ENCODE results near the gene FAM32A. TPM values are rescaled to one million over a fixed set of nuclear protein-coding genes. Genes with fewer than 3 reads are reported as not detected.

Gene FAM32A
- total and polyA plus RNA-seq, 2 of the 8 experiments (the other 6 are each of a cell fraction or from before 2014, with no cell fraction given) = 75.6 to 105 TPM

DNA sequence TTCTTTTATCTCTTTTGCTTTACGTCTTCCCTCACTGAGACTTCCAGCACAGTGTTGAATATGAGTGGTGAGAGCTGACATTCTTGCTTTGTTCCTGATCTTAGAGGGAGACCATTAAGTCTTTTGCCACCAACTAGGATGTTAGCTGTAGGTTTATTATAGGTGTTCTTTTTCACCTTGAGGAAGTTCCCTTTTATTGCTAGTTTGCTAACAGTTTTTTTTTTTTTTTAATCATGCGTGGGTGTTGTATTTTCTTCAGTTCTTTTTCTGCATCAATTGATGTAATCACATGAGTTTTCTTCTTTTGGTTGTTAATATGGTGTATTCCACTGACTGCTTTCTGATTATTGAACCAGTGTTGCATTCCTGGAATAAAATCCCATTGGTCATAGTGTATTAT lies 33.6 kb downstream of the FAM32A start:
- H4K20me1 ChIP-seq (replicated peaks in 1 of 2; ENCODE audit: control insufficient read depth in 1 of 2, insufficient read depth in 2 of 2, low read length in 2 of 2) = peaks cover 0 to 3% of the 10 kb centered on the region in 2 experiments
- H3K9ac ChIP-seq (replicated peaks in 1 of 4; ENCODE audit: extremely low read depth in 1 of 4, low read depth in 3 of 4, low read length in 3 of 4) = no peak overlapping the region
- no peak overlapping the region for H2BK12ac ChIP-seq (ENCODE audit: low read depth, low read length)
- peaks cover 0 to 5% (median 0%) of the 10 kb centered on the region in 4 experiments; a peak in 2 of 8 replicates for H3K36me3 ChIP-seq (ENCODE audit: control insufficient read depth in 2 of 4, insufficient read depth in 4 of 4, low read length in 3 of 4)
- H2BK120ac ChIP-seq (replicated peaks; ENCODE audit: low read depth, low read length) = no peak overlapping the region
- H3K14ac ChIP-seq (ENCODE audit: insufficient read length) = no peak overlapping the region
- no peak overlapping the region for H3K4me2 ChIP-seq (ENCODE audit: insufficient read depth in 1 of 2, low read depth in 2 of 2, low read length in 2 of 2)
- no peaks in the 10 kb centered on the region for H3K79me1 ChIP-seq (ENCODE audit: low read depth, low read length)
- no peak overlapping the region for H3K18ac ChIP-seq (ENCODE audit: extremely low read depth, low read length)
- H4K5ac ChIP-seq (ENCODE audit: insufficient read length, low read depth, low read length) = no peak overlapping the region
- no peak overlapping the region for H2BK15ac ChIP-seq (ENCODE audit: low read length)
- H2BK20ac ChIP-seq (ENCODE audit: low read length) = no peak overlapping the region
- H4K91ac ChIP-seq (replicated peaks; ENCODE audit: insufficient read length, low read length) = no peak overlapping the region
- no peak overlapping the region for H3K4me3 ChIP-seq (ENCODE audit: extremely low read depth in 1 of 4, insufficient read depth in 2 of 4, low read depth in 3 of 4, low read length in 4 of 4)
- H3K4me1 ChIP-seq (replicated peaks in 1 of 4; ENCODE audit: control insufficient read depth in 3 of 4, insufficient read depth in 4 of 4, low read length in 3 of 4) = no peaks in the 10 kb centered on the region; a peak in 1 of 7 replicates
- H2AK5ac ChIP-seq (ENCODE audit: low read depth, low read length) = no peak overlapping the region
- no peak overlapping the region for H3K23ac ChIP-seq (ENCODE audit: insufficient read length)
- CTCF ChIA-PET (ENCODE audit: partially characterized antibody) = no interaction called here
- no peak overlapping the region for H3K56ac ChIP-seq (replicated peaks; ENCODE audit: insufficient read length, low read depth, low read length)
- H3K27me3 ChIP-seq (replicated peaks in 1 of 4; ENCODE audit: control insufficient read depth in 3 of 4, extremely low read depth in 1 of 4, insufficient read depth in 3 of 4, low read length in 3 of 4) = no peaks in the 10 kb centered on the region; a peak in 1 of 7 replicates
- POLR2A ChIA-PET (ENCODE audit: partially characterized antibody) = interaction anchor here (1.0 to 1.5 kb wide), 2 partner anchors 17 to 30 kb away, joined by 3 to 4 read pairs; no protein-coding TSS in a partner anchor
- H3K9me3 ChIP-seq (ENCODE audit: insufficient read depth in 2 of 2, low read depth in 1 of 2, low read length in 1 of 2) = no peaks in the 10 kb centered on the region
- H2AFZ ChIP-seq (ENCODE audit: low read length) = no peak overlapping the region
- no peak for DNase-seq (ENCODE audit: low read depth in 1 of 2, low spot score in 2 of 2)
- H3K27ac ChIP-seq (ENCODE audit: low read depth, low read length) = no peak overlapping the region
- no peak for FAIRE-seq
- no peaks in the 10 kb centered on the region for H3K79me2 ChIP-seq (ENCODE audit: control insufficient read depth in 1 of 2, insufficient read depth in 2 of 2, low read length in 2 of 2)
- no peak overlapping the region for H2BK5ac ChIP-seq (ENCODE audit: low read depth, low read length)
- H3K23me2 ChIP-seq (ENCODE audit: low read depth, low read length) = no peaks in the 10 kb centered on the region
- no peak overlapping the region for H4K8ac ChIP-seq (ENCODE audit: extremely low read depth, insufficient read depth, low read length)
- H3K4ac ChIP-seq (replicated peaks; ENCODE audit: insufficient read length, low read depth, low read length) = no peak overlapping the region
- WGBS, 2 experiments (ENCODE audit: extremely low coverage in 1 of 2, insufficient coverage in 1 of 2, insufficient read length in 1 of 2, insufficient replicate concordance in 2 of 2, low coverage in 1 of 2, low lambda C conversion rate in 2 of 2, missing lambda C conversion rate in 1 of 2) = 96% methylated on average over 2 of the region's 2 CpGs; no CpG with 5 or more reads in 1 of the 2 experiments
- TF ChIP-seq MAFK (IDR thresholded peaks at IDR 0.05; ENCODE audit: low read depth, low read length) (no peak), TAF1 (IDR thresholded peaks at IDR 0.05; ENCODE audit: low read depth, low read length) (no peak), SAP30 (IDR thresholded peaks at IDR 0.05; ENCODE audit: insufficient read depth, insufficient replicate concordance, low read length) (no peak), SP1 (IDR thresholded peaks at IDR 0.05; ENCODE audit: low read depth, low read length) (no peak), POLR2AphosphoS5 (IDR thresholded peaks at IDR 0.05; ENCODE audit: low read depth, low read length) (no peak), RBBP5 (IDR thresholded peaks at IDR 0.05; ENCODE audit: borderline replicate concordance, low read depth, low read length) (no peak), SIRT6 (IDR thresholded peaks at IDR 0.05; ENCODE audit: low read length) (no peak), CEBPB (IDR thresholded peaks at IDR 0.05; ENCODE audit: low read depth, low read length) (no peak), TBP (IDR thresholded peaks at IDR 0.05; ENCODE audit: low read depth, low read length) (no peak), SP2 (IDR thresholded peaks at IDR 0.05; ENCODE audit: low read length) (no peak), BRCA1 (IDR thresholded peaks at IDR 0.05; ENCODE audit: low read depth, low read length) (no peak), EZH2 (IDR thresholded peaks at IDR 0.05; ENCODE audit: low read depth, low read length, severe bottlenecking) (no peak), YY1 (IDR thresholded peaks at IDR 0.05; ENCODE audit: low read depth, low read length) (no peak), TEAD4 (IDR thresholded peaks at IDR 0.05; ENCODE audit: low read depth, low read length) (no peak), ASH2L (IDR thresholded peaks at IDR 0.05; ENCODE audit: low read length) (no peak)
- TF ChIP-seq, protein P1, sequence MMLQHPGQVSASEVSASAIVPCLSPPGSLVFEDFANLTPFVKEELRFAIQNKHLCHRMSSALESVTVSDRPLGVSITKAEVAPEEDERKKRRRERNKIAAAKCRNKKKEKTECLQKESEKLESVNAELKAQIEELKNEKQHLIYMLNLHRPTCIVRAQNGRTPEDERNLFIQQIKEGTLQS (IDR thresholded peaks at IDR 0.05; ENCODE audit: insufficient read depth, low read depth, low read length) = no peak

All from H1 (cell line).